Activated naive CD4-positive, alpha-beta T cell treated with anti-CD3 and anti-CD28 coated beads for 36 hours (primary cell): ENCODE measurements around the gene ST14. TPM values are rescaled to one million over a fixed set of nuclear protein-coding genes. Genes with fewer than 3 reads are reported as not detected.
A peak's percentile ranks its signal among the peaks of the same experiment; 100 is the strongest.

ENCODE experiments used
- CTCF ChIA-PET: fragments of 350-600 bp; sonication (Branson Sonifier 250); formaldehyde crosslinking; loops from one replicate; lab custom pipeline; 2021; ENCODE audit warnings: antibody characterized with exemption; lab: Charles Lee
- DNase-seq: peaks from one replicate; pipeline ENCODE4 v3.0.0-alpha.2; 2020
- H3K27ac Mint-ChIP-seq: one replicate; pipeline ENCODE4 v1.8.0; 2021; ENCODE audit warnings: mild to moderate bottlenecking, mixed read lengths
- H3K27me3 Mint-ChIP-seq: one replicate; pipeline ENCODE4 v1.8.0; 2021; ENCODE audit warnings: low read depth, mixed read lengths
- H3K36me3 Mint-ChIP-seq: one replicate; pipeline ENCODE4 v1.8.0; 2021; ENCODE audit warnings: low read depth, mixed read lengths
- H3K4me1 Mint-ChIP-seq: one replicate; pipeline ENCODE4 v1.8.0; 2021; ENCODE audit warnings: low read depth, mixed read lengths
- H3K4me3 Mint-ChIP-seq: one replicate; pipeline ENCODE4 v1.8.0; 2021; ENCODE audit warnings: mild to moderate bottlenecking, moderate library complexity, mixed read lengths
- H3K9me3 Mint-ChIP-seq: one replicate; pipeline ENCODE4 v1.8.0; 2021; ENCODE audit warnings: mixed read lengths
- intact Hi-C: fragments of 100-400 bp; cut with micrococcal nuclease; formaldehyde crosslinking; loops from one replicate; pipeline ENCODE4 v1.15.1; 2023
- total RNA-seq, 2 experiments: library from RNA; stranded (reverse); gene quantifications; one replicate each; pipeline ENCODE4 v1.2.3, GENCODE V29; 2021

ST14 gene
- total RNA-seq, 2 experiments from 2014 or later = not detected

GRCh38 chr11:130139401-130139800 lies 20.2 kb upstream of the ST14 start:
- intact Hi-C loops = loop anchor here (10.0 kb wide), 1 partner anchor 775 kb away; no protein-coding TSS in a partner anchor
- CTCF ChIA-PET = interaction anchor here (0.6 to 0.8 kb wide), 2 partner anchors 147 to 212 kb away, joined by 3 to 4 read pairs; no protein-coding TSS in a partner anchor
- Mint-ChIP-seq H3K4me1 (no peaks in the 10 kb centered on the region), H3K9me3 (no peaks in the 10 kb centered on the region), H3K4me3 (no peak overlapping the region), H3K27ac (no peak overlapping the region), H3K36me3 (peaks cover 14% of the 10 kb centered on the region), H3K27me3 (no peaks in the 10 kb centered on the region)
- DNase-seq = no peak

GRCh38 chr11:130141561-130142341 lies 17.8 kb upstream of the ST14 start:
- Mint-ChIP-seq H3K27me3 (no peaks in the 10 kb centered on the region), H3K36me3 (peaks cover 10% of the 10 kb centered on the region), H3K27ac (no peak overlapping the region), H3K9me3 (no peaks in the 10 kb centered on the region), H3K4me1 (peaks cover 4% of the 10 kb centered on the region), H3K4me3 (no peak overlapping the region)
- CTCF ChIA-PET = no interaction called here
- intact Hi-C loops = no loop called here
- DNase-seq = no peak

- intact Hi-C loops = no loop called here
- peaks cover 11% of the 10 kb centered on the region for H3K4me1 Mint-ChIP-seq
- H3K4me3 Mint-ChIP-seq = no peak overlapping the region
- CTCF ChIA-PET = no interaction called here
- H3K9me3 Mint-ChIP-seq = no peaks in the 10 kb centered on the region
- H3K27me3 Mint-ChIP-seq = no peaks in the 10 kb centered on the region
- no peak for DNase-seq
- H3K27ac Mint-ChIP-seq = no peak overlapping the region
- peaks cover 7% of the 10 kb centered on the region for H3K36me3 Mint-ChIP-seq
Measured at GRCh38 chr11:130144141-130144540, 15.4 kb upstream of the ST14 start.

- peaks cover 7% of the 10 kb centered on the region for H3K36me3 Mint-ChIP-seq
- CTCF ChIA-PET = interaction anchor here (1.0 to 1.7 kb wide), 2 partner anchors 219 to 221 kb away, joined by 3 to 6 read pairs; no protein-coding TSS in a partner anchor
- H3K27ac Mint-ChIP-seq = no peak overlapping the region
Measured at GRCh38 chr11:130144861-130145281, 14.7 kb upstream of the ST14 start.

GRCh38 chr11:130145311-130145812 lies 14.2 kb upstream of the ST14 start:
- H3K4me3 Mint-ChIP-seq = no peak overlapping the region
- peaks cover 4% of the 10 kb centered on the region for H3K36me3 Mint-ChIP-seq
- peaks cover 11% of the 10 kb centered on the region for H3K4me1 Mint-ChIP-seq
- no peak for DNase-seq
- no peaks in the 10 kb centered on the region for H3K27me3 Mint-ChIP-seq
- H3K27ac Mint-ChIP-seq = no peak overlapping the region
- CTCF ChIA-PET = interaction anchor here (0.6 to 1.7 kb wide), 4 partner anchors 8 to 222 kb away, joined by 3 to 6 read pairs (median 3); no protein-coding TSS in a partner anchor
- intact Hi-C loops = no loop called here
- no peaks in the 10 kb centered on the region for H3K9me3 Mint-ChIP-seq

More at GRCh38 chr11:130144861-130145281, 14.7 kb upstream of the ST14 start:
- no peaks in the 10 kb centered on the region for H3K27me3 Mint-ChIP-seq
- H3K4me3 Mint-ChIP-seq = no peak overlapping the region
- intact Hi-C loops = no loop called here
- peaks cover 11% of the 10 kb centered on the region for H3K4me1 Mint-ChIP-seq
- no peaks in the 10 kb centered on the region for H3K9me3 Mint-ChIP-seq
- no peak for DNase-seq

- DNase-seq = no peak
- peaks cover 4% of the 10 kb centered on the region for H3K36me3 Mint-ChIP-seq
- H3K4me1 Mint-ChIP-seq = peaks cover 11% of the 10 kb centered on the region
- CTCF ChIA-PET = interaction anchor here (0.6 to 1.7 kb wide), 5 partner anchors 9 to 234 kb away, joined by 3 to 6 read pairs (median 3); no protein-coding TSS in a partner anchor
- no peaks in the 10 kb centered on the region for H3K27me3 Mint-ChIP-seq
- H3K9me3 Mint-ChIP-seq = no peaks in the 10 kb centered on the region
- intact Hi-C loops = no loop called here
- no peak overlapping the region for H3K4me3 Mint-ChIP-seq
- H3K27ac Mint-ChIP-seq = no peak overlapping the region
Measured at GRCh38 chr11:130145975-130146776, 13.4 kb upstream of the ST14 start.

GRCh38 chr11:130146796-130147195 lies 12.8 kb upstream of the ST14 start:
- CTCF ChIA-PET = interaction anchor here (0.6 to 0.9 kb wide), 2 partner anchors 15 to 234 kb away, joined by 3 read pairs; no protein-coding TSS in a partner anchor
- Mint-ChIP-seq H3K36me3 (peaks cover 3% of the 10 kb centered on the region), H3K4me1 (peaks cover 11% of the 10 kb centered on the region), H3K27me3 (no peaks in the 10 kb centered on the region), H3K27ac (no peak overlapping the region), H3K9me3 (no peaks in the 10 kb centered on the region), H3K4me3 (no peak overlapping the region)
- peak; percentile 22 for DNase-seq
- intact Hi-C loops = no loop called here

- CTCF ChIA-PET = no interaction called here
- Mint-ChIP-seq H3K4me1 (peaks cover 11% of the 10 kb centered on the region), H3K36me3 (no peaks in the 10 kb centered on the region), H3K9me3 (no peaks in the 10 kb centered on the region), H3K4me3 (no peak overlapping the region), H3K27ac (no peak overlapping the region), H3K27me3 (no peaks in the 10 kb centered on the region)
- intact Hi-C loops = no loop called here
- DNase-seq = no peak
Measured at GRCh38 chr11:130148796-130149326, 10.7 kb upstream of the ST14 start.

- intact Hi-C loops = no loop called here
- CTCF ChIA-PET = interaction anchor here (1.0 to 1.2 kb wide), 2 partner anchors 12 to 19 kb away, joined by 3 to 6 read pairs; no protein-coding TSS in a partner anchor
- no peak overlapping the region for H3K4me3 Mint-ChIP-seq
- H3K27ac Mint-ChIP-seq = no peak overlapping the region
- no peaks in the 10 kb centered on the region for H3K9me3 Mint-ChIP-seq
- DNase-seq = no peak
- no peaks in the 10 kb centered on the region for H3K27me3 Mint-ChIP-seq
- H3K36me3 Mint-ChIP-seq = no peaks in the 10 kb centered on the region
- peaks cover 11% of the 10 kb centered on the region for H3K4me1 Mint-ChIP-seq
Measured at GRCh38 chr11:130150790-130151189, 8.8 kb upstream of the ST14 start.

GRCh38 chr11:130151196-130151595 lies 8.4 kb upstream of the ST14 start:
- CTCF ChIA-PET = interaction anchor here (1.0 kb wide), 1 partner anchor 12 kb away, joined by 3 read pairs; no protein-coding TSS in a partner anchor
- no peaks in the 10 kb centered on the region for H3K27me3 Mint-ChIP-seq
- H3K4me3 Mint-ChIP-seq = no peak overlapping the region
- H3K4me1 Mint-ChIP-seq = peaks cover 11% of the 10 kb centered on the region
- no peak for DNase-seq
- no peak overlapping the region for H3K27ac Mint-ChIP-seq
- no peaks in the 10 kb centered on the region for H3K9me3 Mint-ChIP-seq
- no peaks in the 10 kb centered on the region for H3K36me3 Mint-ChIP-seq
- intact Hi-C loops = no loop called here

- H3K4me1 Mint-ChIP-seq = peaks cover 11% of the 10 kb centered on the region
- CTCF ChIA-PET = interaction anchor here (0.6 kb wide), 1 partner anchor 433 kb away, joined by 5 read pairs; no protein-coding TSS in a partner anchor
- no peak overlapping the region for H3K27ac Mint-ChIP-seq
- intact Hi-C loops = no loop called here
- DNase-seq = no peak
- H3K9me3 Mint-ChIP-seq = no peaks in the 10 kb centered on the region
- H3K27me3 Mint-ChIP-seq = peaks cover 28% of the 10 kb centered on the region
- H3K4me3 Mint-ChIP-seq = no peak overlapping the region
- no peaks in the 10 kb centered on the region for H3K36me3 Mint-ChIP-seq
Measured at GRCh38 chr11:130156108-130157022, 3.2 kb upstream of the ST14 start.
